ENCODE measurements around the gene ALOX12.

DNA sequence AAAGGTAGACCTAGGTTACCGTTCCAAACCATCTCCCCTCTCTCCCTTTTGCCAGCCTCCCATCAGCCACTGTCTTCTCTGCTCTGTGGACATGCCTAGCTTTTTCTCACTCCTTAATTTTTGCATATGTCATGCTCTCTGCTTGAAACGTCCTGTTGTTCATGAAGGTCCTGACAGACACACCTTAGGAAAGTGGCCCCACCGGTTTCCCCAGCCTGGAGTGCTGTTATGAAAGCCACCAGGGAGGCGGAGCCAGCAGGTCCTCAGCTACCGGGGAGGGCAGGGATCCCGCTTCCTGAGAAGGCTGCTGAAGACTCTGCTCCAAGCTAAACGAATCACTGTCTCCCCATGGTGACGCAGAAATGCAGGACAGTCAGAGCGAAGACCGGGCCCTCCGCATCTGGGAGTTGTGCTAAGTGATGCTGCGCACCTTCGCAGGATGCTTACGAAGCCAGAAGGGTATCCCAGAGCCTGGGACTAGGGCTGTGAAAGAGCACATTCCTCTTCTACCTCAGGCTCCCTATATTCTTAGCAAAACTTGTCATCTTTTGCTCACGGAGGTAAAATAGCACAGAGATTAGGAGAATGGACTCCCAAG, 50.4 kb downstream of the ALOX12 start:
- TF ChIP-seq, protein P1, sequence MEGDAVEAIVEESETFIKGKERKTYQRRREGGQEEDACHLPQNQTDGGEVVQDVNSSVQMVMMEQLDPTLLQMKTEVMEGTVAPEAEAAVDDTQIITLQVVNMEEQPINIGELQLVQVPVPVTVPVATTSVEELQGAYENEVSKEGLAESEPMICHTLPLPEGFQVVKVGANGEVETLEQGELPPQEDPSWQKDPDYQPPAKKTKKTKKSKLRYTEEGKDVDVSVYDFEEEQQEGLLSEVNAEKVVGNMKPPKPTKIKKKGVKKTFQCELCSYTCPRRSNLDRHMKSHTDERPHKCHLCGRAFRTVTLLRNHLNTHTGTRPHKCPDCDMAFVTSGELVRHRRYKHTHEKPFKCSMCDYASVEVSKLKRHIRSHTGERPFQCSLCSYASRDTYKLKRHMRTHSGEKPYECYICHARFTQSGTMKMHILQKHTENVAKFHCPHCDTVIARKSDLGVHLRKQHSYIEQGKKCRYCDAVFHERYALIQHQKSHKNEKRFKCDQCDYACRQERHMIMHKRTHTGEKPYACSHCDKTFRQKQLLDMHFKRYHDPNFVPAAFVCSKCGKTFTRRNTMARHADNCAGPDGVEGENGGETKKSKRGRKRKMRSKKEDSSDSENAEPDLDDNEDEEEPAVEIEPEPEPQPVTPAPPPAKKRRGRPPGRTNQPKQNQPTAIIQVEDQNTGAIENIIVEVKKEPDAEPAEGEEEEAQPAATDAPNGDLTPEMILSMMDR (IDR thresholded peaks at IDR 0.05; ENCODE audit: low read depth, low read length) = no peak
- TF ChIP-seq EZH2phosphoT487 (IDR thresholded peaks at IDR 0.05; ENCODE audit: low read depth) = no peak
